ENCODE results near the gene DAPK1.

DAPK1 gene

DNA sequence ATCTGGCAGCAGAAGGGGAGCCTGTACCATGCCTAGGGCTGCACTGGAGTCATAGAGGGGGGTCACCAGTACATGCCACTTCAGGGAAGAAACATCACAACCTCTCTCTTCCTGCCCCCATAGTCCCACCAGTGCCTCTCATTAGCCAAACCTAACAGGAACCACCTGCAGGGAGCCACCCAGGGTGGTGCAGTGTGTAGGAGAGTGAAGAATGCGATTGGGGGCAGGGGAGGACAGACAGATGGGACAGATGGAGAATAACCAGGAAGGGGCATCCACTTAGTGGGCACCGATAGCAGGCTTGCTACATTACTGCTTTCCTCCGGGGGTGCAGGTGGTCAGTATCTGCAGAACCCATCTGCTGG lies 19.2 kb downstream of the DAPK1 start:
- no peak for DNase-seq (ENCODE audit: low spot score)

DNA sequence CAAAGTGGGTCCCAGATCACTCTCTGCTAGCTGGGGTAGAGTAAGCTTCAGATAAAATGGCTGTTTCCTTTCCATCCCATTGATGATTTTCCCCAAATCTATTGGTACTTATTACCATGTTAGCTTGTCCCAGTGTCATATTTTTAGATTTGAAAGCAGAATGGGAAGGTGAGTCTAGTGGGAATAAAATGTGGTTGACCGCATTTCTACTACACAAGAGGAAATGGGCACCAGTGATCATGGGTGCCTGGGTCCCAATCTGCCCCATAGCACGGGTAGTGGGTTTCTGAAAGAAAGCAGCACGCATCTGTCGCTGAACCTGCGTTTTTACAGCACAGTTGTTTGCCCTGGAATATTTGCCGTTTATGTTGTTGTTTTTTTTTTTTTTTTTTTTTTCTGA lies 20.1 kb downstream of the DAPK1 start:
- no peak for DNase-seq (ENCODE audit: low spot score)

DNA sequence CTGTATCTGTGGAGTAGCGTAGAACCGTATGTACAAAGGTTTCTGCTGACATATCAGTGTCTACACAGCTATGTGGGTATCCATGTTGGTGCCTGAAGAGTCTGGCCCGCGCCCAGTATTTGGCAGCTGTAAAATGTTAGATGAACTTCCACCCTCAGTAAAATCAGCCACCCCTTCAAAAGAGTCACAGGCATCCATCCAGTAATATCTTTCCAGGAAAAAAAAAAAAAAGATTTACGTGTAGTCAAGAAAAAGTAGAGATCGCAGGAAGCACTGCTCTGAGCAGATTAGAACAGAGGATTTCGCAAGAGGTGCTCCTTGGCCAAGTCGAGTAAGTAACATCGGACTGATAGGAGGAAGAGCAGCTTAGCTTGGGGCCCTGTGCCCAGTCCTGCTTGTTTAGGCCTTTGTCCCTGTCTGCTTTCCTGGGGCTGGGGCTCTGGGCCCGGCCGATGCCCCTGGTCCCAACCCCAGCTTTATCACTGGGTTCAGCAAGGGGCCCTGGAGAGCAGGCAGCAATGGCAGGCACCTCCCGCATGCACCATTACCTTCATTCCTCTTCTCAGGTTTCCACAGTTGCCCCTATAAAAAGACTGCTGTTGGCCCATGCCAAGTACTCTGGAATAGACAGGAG lies 21.2 kb downstream of the DAPK1 start:
- no peak for DNase-seq (ENCODE audit: low spot score)

DNA sequence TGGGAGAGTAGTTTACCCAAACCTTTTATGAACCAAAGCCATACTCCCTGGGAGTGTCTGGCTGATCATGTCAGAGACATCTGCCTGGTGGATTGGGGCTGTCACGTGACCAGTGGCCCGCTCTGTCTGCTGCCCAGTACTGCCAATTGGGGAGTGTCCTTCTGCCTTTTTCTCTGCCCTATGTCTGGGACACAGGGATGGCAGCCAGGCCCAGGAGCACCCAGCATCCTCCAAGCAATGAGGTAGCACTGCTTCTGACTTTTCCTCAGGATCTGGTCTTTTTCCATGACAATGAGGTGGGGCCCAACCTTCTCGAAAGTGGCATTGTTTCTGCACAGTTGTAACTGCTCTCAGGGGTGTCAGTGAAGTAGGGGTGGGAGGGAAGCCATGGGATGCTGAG lies 21.8 kb downstream of the DAPK1 start:
- DNase-seq (ENCODE audit: low spot score): no peak

DNA sequence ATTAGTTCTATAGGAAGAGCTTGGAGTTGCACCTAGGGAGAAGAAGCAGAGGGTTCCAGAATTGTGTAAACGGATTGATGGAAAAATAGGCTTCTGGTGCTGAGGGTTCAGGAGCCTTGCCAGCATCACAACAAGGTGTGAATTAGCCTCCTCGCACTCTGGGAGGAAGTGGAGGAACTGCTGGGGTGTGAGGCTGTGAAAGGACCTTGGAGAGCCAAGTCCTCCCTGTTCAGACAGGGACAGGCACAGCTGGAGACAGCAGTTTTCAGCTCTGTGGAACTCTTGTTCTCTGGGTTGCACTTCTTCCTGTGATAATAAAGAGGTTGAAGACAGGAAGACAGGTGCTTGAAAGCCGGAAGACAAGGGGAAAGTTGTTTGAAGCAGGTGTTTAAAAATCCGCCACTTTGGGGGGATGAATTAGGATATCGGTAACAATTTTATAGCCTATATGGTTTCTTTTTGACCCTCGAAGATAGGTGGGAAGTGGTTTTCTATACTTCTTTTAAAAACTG lies 22.6 kb downstream of the DAPK1 start:
- DNase-seq (ENCODE audit: low spot score): no peak

DNA sequence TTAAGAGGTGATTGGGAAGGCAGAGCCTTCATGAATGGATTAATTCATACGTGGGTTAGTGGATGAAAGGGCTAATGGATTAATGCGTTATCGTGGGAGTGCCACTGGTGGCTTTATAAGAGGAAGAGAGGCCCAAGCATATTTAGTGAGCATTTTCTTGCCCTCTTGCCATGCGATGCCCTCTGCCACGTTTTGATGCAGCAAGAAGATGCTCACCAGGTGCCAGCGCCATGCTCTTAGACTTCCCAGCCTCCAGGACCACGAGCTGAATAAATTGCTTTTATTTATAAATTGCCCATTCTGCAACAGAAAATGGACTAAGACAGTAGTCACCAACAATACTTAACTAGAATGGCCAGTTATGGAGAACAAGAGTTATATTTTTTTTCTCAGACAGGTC lies 24.2 kb downstream of the DAPK1 start:
- no peak for DNase-seq (ENCODE audit: low spot score)

DNA sequence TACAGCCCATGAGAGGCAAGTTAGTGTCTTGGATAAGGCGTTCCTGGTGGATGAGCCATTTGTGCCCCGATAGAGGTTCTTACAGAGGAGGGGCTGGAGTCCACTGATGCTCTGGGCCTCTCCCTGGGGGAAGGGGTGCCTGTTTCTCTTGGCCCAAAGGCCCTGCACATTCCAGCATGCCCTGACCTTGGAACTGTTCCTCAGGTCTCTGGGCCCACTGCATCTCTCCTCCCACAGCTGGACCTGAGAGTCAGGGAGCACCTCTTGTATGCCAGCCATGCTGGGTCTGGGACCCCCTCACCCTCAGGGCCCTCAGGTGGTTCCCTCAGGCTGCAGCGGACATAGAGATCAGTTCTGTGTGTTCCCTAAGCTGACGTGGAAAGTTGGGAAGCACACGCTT lies 26.4 kb downstream of the DAPK1 start:
- no peak for DNase-seq (ENCODE audit: low spot score)

DNA sequence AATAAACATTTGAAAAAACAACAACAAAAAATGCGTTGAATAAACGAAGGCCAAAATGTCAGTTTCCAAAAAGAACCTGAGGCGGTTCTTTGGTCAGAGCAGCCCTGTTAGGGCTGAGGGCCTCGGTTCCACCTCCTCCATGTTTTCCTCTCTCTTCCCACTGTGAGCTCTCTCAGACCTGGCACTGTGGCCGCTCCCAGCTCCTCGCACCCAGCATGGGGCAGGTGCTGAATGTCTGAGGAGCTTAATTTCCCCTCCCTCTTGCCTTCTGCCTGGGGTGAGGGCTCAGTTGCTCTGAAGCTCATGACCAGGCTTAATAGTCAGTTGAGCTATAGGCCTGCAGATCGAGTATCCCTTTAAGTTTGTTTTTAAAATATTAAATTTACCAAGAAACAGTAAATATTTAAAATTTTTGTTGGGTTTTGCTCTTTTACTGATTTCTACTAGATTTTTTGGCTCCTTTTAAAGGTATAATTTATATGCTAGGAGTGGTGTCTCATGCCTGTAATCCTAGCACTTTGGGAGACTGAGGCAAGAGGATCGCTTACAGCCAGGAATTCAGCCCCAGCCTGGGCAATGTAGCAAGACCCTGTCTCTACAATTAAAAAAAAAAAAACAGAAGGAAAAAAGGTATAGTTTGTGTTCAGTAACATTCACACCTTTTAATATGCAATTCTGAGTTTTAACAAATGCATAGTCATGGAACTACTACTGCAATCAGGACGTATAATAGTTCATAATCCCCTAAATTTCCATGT lies 28.1 kb downstream of the DAPK1 start:
- no peak for DNase-seq (ENCODE audit: low spot score)

DNA sequence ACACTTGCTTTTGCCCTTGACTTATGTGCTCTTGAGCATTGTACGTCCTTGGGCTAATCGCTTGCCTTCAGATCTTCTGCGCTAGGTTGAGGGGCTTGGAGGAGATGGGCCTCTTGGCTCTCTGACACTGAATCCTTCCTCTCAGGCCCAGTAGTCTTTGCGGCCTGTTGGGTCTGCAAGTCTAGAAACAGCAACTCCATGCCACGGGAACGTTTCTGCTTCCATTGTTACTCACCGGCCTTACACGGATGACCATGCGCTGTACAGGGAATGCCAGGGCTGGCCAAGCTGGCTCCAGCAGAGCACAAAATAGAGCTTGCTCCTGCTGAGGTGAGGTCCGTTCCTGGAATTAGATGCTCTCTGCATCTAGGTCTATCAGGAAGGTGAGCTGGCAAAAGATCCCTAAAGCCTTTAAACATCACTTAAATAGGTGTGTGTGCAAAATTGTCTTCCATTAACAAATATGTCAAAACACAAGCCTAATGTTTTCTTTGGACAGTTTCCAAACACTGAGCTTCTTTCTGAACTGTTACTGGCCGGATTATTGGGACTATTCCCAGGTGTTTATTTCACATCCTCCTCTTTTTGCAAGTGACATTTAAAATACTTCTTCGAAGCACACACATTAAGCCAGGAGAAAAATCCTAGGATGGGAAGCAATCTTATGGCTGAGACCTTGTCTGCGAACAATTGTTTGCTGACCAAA lies 29.7 kb downstream of the DAPK1 start:
- DNase-seq (ENCODE audit: low spot score): no peak

DNA sequence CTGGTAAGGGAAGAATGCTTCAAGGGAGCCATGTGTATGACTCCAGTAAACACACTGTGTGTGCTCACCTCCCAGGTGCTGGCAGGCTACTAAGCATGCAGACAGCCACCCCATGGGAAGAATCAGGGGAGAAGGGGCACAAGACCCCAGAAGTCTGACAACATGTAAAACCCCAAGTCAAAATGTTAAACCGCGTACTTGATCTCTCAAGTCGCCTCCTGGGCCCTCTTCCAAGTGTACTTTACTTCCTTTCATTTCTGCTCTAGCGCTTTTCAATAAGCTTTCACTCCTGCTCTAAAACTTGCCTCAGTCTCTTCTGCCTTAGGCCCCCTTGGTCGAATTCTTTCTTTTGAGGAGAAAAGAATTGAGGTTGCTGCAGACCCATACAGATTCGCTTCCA lies 31.3 kb downstream of the DAPK1 start:
- DNase-seq (ENCODE audit: low spot score): no peak

DNA sequence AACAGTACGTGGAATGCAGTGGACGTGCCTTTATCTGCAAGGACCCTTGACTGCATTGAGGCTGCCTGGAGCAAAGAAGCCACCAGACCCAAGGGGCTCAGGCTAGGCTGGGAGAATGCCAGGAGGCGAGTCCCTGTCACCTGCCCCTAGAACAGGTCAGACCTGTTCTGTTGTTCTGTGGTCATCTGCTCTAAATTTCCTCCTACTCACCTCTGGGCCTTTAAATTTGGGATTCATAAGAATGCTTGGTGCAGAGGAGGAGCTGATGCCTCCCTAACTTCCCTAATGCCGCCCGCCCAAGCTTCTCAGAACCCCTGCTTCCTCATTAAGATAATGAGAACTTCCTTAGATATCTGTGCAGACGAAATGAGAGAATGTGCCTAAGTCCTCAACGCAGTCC lies 32.0 kb downstream of the DAPK1 start:
- no peak for DNase-seq (ENCODE audit: low spot score)

DNA sequence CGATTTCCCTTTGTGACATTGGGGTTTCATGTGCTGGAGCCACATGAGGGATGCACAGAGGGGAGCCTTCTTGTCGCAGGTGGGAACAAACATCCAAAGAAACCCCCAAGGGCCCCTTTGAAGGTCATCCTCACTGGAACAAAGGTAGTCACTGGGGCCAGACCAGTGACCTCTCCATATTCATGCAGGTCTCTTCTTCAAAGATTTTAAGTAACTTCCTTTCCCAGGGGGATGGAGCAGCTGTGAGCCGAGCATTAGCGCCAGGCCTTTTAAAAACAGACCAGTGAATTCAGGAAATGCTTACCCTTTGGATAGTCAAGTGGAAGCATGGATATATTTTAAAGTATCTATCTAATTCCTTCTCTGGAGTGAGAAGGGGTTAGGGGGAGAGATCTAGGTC lies 33.0 kb downstream of the DAPK1 start:
- DNase-seq (ENCODE audit: low spot score): no peak

DNA sequence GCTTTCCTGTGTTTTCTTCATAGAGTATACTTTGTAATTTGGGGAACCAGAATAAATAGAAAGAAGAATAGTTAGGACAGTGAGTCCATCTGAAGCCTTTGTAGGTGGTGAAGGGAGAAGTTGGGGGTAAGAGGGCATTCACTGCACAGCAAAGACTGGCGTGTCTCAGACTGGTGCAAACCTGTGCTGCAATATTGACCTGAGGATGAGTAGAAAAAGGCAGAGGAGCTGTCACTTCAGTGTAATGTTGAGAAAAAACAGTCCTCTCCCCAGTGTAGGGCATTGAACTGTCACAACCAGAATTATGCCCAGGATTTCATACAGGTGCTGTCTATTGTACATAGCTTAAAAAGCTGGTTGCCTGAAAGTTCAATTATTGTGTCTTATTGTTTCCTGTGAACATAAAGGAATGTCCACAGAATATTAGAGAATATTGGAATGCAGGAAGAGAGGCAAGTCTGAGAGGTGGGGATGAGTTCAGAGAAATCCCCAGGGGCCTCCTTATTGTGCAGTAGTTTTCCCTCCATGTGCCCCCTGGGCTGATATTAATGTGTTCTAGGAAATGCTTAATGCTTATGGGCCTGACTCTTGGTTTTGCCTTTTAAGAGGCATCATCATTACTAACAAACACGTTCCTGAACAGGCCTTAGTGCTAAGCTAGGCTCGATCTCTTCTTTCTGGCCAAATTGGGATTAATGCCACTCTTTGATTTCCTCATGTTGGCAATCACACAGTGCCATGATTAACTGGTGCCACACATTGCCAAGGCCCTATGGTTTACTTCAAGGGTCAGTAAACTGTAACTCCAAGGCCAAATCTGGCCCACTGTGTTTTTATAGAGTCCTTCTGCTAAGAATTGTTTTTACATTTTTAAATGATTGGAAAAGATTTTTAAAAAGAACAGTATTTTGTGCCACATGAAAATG lies 34.0 kb downstream of the DAPK1 start:
- DNase-seq (ENCODE audit: low spot score): no peak

DNA sequence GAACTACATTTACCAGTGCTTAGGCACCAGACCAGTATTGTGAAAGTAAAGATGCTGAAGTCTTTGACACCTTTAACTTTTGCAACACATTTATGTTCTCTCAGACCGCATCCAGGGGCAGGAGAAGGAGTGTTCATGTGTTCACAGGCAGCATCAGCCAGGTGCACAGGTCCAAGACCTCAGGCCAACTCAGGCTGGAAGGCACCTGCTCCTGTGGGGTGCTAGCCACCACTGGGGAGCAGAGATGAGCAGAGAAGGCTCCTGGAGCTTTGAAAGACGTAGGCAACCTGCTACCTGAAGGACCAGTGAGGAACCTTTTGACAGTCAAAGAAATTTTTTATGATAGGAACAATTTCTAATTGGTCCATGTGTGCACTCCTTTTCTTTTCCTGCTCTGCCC lies 35.6 kb downstream of the DAPK1 start:
- no peak for DNase-seq (ENCODE audit: low spot score)

DNA sequence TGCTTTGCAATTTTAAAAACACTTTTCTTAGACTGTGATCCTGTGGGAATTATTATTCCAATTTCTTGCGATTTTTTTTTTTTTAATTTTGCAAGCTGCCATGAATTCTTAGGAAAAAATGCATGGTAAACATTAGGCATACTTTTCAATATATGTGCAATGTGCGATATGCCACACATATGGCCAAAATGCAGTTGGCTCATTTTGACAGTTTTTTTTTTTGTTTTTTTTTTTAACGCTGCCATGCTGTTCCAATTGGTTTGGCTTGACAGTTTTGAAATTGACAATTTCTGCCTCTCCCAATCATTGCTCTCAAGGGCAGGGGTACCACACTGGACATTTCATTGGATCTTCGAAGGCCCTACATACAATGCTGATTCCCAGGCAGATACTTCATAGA lies 36.4 kb downstream of the DAPK1 start:
- no peak for DNase-seq (ENCODE audit: low spot score)

DNA sequence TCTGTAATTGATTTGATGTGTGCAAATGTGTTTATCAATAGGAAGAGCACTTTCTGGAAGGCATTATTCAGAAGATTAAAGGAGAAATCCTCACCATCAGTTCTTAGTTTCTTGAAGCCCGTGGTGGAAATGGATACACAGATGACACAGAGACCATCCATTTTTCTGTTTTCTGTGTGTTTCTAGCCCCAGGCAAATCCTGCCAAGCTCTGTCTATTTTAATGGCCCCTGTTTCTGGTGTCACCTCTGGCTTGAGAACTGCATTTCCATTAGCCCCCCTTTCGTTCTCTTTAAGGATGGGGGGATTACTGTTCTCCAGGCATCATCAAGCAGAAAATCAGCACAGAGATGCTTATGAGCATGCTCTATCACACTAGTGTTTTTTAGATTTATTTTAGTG lies 37.3 kb downstream of the DAPK1 start:
- DNase-seq (ENCODE audit: low spot score): no peak

DNA sequence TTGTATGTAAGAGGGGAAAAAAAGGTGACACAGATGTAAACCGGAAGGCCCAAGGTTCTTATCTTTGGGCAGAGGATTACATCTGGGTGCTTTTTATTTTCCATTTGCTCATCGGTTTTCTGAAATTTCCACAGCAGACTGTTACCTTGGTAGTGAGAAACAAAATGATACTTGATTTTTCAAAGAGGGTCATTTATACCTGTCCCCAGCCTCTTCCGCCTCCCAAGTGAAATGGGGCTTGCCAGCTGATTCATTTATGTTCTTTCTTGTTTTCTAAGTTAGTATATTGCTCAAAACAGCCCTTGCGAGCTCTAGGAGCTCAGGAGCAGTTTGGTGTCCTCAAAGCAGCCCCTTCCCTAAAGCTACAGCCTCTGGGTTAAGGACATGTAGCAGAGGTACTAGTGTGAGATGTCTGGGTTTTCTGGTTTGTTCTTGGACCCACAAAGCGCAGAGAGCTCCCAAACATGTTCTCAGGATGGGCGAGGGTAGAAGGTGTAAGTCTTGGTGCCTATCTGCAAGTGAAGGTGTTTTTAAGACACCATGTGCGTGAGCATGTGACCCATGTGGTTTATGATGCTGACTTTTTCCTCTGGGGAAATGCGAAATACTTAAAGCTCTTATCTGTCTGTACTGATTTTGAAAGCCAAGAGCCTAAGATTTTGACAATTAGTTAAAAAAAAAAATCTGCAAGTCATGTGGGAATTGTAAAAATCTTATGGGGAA lies 38.3 kb downstream of the DAPK1 start:
- DNase-seq (ENCODE audit: low spot score): no peak

DNA sequence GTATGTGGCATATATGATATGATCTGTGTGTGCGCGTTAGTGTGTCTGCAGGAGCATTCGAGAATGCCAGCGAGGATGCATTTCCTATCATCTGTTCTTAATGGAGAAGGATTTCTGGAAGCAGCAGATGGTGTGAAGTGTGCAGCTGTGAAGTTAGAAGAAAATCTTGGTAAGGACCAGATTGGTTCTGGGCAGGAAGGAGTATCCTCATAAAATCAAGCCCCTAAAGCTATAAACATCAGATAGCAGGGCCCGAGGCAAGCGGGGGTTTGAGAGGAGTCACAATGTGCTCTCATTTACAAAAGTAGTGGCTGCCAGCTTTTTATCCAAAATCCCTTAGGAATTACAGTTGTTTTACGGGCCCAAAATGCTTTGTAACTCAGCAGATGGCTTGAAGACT lies 40.0 kb downstream of the DAPK1 start:
- DNase-seq (ENCODE audit: low spot score): no peak

DNA sequence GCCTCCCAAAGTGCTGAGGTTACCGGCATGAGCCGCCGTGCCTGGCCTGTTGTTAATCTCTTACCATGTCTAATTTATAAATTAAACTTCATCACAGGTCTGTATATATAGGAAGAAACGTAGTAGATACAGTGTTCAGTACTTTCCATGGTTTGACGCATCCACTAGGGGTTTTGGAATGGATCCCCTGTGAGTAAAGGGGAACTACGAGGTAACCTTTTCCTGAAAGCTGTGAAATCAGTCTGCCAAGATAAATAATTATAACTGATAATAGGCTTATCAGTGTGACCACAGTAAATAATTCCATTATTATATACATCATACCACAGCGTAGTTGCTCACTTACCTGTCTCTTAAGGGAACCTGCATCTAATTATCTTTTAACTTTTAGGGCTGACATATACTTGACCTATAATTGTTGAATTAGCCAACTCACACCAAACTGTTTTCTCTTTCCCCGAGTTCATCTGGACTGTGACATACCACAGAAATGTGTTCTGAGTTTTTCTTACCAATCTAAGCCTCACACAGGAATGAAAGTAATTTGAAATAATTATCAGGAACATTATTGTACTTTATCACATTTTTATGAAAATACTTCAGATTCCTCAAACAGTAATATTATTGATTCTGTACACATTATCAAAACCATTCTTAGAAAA lies 42.9 kb downstream of the DAPK1 start:
- DNase-seq (ENCODE audit: low spot score): no peak

DNA sequence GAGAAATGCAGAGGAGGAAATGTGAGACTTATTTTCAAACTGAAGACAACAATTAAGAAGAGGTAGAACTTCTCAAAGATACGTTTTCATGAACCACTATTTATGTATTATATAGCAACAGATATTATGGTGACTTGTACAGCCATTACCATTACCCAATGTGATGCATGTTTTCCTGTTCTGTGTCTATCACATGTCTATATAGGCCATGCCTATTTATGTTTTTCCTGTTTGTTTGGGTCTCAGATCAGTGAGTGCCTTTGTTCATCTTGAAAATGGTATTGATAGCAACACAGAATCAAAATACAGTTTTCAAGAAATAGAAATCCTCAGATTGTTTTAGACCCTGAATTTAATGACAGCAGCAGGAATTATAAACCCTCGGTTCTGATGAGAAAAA lies 44.0 kb downstream of the DAPK1 start:
- DNase-seq (ENCODE audit: low spot score): no peak

DNA sequence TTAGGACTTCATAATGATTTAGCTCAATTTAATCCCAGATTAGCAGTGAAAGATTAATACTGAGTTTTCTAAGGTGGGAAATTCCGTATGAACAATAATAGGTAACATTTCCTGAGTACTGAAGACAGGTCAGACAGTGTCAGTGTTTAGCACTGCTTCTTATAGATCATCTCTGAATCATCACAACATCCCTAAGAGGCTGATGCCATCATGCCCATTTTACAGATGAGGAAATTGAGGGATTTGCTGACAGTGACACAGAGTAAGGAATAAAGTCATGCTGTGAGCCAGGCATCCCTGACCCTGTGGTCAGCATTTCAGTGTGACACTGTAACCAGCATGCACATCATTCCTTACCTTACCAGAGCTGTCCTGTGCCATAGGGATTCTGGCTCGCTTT lies 44.5 kb downstream of the DAPK1 start:
- DNase-seq (ENCODE audit: low spot score): no peak

Measured in cerebellar cortex (tissue), 1 donor.